B cell (primary cell): ENCODE results near the gene NPPC. TPM values are rescaled to one million over a fixed set of nuclear protein-coding genes. Genes with fewer than 3 reads are reported as not detected.

Experiments used
- ATAC-seq: fragments of 200-7000 bp; cut with Tn5 transposase; one replicate; pipeline ENCODE4 v1.10.0; 2021; ENCODE audit warnings: low read depth, mild to moderate bottlenecking, moderate number of reproducible peaks, moderate library complexity
- CTCF ChIA-PET: fragments of 350-600 bp; sonication (Branson Sonifier 250); formaldehyde crosslinking; loops from one replicate; lab custom pipeline; 2021; ENCODE audit warnings: antibody characterized with exemption, inconsistent platforms; lab: Charles Lee
- POLR2A ChIA-PET: fragments of 350-600 bp; sonication (Branson Sonifier 250); formaldehyde crosslinking; loops from one replicate; lab custom pipeline; 2021; ENCODE audit warnings: antibody characterized with exemption; lab: Charles Lee
- DNase-seq: peaks from one replicate; pipeline ENCODE4 v3.0.0; 2013
- H2AFZ ChIP-seq: 2 replicates; pipeline ENCODE4 v1.6.1; 2012; ENCODE audit warnings: mild to moderate bottlenecking, low read depth, low read length; ENCODE audit not compliant: insufficient read depth, poor library complexity, severe bottlenecking
- H3K27ac ChIP-seq, 2 donors: 1 replicate in 1 of 2; 2 replicates in 1 of 2; pipeline ENCODE4 v1.5.1; 2012 to 2013; ENCODE audit warnings: low read length in 2 of 2, mild to moderate bottlenecking in 2 of 2, moderate library complexity in 1 of 2
- H3K27me3 ChIP-seq, 4 experiments: fragments of 200-600 bp in 1 of 4; sonication (generic) in 1 of 4; replicated peaks in 1 of 4; 1 replicate in 2 of 4; 2 replicates in 2 of 4; pipeline versions ENCODE4 v1.6.1 to v1.7.0; 2013 to 2016; ENCODE audit warnings: low read length in 3 of 4, mild to moderate bottlenecking in 2 of 4, mixed read lengths in 1 of 4, moderate library complexity in 1 of 4; ENCODE audit not compliant: insufficient read depth in 4 of 4, control insufficient read depth in 3 of 4; ENCODE audit errors: control extremely low read depth in 1 of 4
- H3K36me3 ChIP-seq, 2 experiments: replicated peaks in 1 of 2; 1 replicate in 1 of 2; 2 replicates in 1 of 2; pipeline versions ENCODE4 v1.6.1 to v1.7.1; 2013; ENCODE audit warnings: low read length in 1 of 2; ENCODE audit not compliant: insufficient read depth in 2 of 2, control insufficient read depth in 1 of 2; ENCODE audit errors: control extremely low read depth in 1 of 2, extremely low read depth in 1 of 2
- H3K4me1 ChIP-seq, 2 donors: fragments of 200-600 bp in 1 of 2; sonication (generic) in 1 of 2; 1 replicate in 1 of 2; 2 replicates in 1 of 2; pipeline versions ENCODE4 v1.5.1 to v1.6.1; 2013 to 2017; ENCODE audit warnings: low read length in 2 of 2; ENCODE audit not compliant: control insufficient read depth in 2 of 2, insufficient read depth in 2 of 2
- H3K4me2 ChIP-seq: replicated peaks from 2 replicates; pipeline ENCODE3; 2012; ENCODE audit warnings: mild to moderate bottlenecking, low read depth, low read length; ENCODE audit not compliant: poor library complexity, severe bottlenecking
- H3K4me3 ChIP-seq, 5 experiments: fragments of 200-600 bp in 1 of 5; sonication (generic) in 1 of 5; 1 replicate in 3 of 5; 2 replicates in 2 of 5; pipeline versions ENCODE4 v1.5.1 to v1.7.0; 2011 to 2016; ENCODE audit warnings: low read length in 4 of 5, mild to moderate bottlenecking in 4 of 5, low read depth in 2 of 5, control low read depth in 1 of 5, moderate library complexity in 1 of 5; ENCODE audit not compliant: insufficient read depth in 1 of 5; ENCODE audit errors: control extremely low read depth in 1 of 5, extremely low read depth in 1 of 5
- H3K79me2 ChIP-seq: fragments of 200-600 bp; sonication (generic); one replicate; pipeline ENCODE4 v1.6.0; 2016; ENCODE audit warnings: low read length; ENCODE audit not compliant: control insufficient read depth, insufficient read depth
- H3K9ac ChIP-seq: fragments of 200-600 bp; sonication (generic); 2 replicates; pipeline ENCODE4 v1.6.1; 2017; ENCODE audit warnings: mild to moderate bottlenecking, low read length, moderate library complexity
- H3K9me3 ChIP-seq, 3 donors: one replicate each; pipeline versions ENCODE4 v1.6.1 to v1.7.1; 2013; ENCODE audit warnings: low read length in 2 of 3; ENCODE audit not compliant: control insufficient read depth in 2 of 3, insufficient read depth in 1 of 3; ENCODE audit errors: control extremely low read depth in 1 of 3
- H4K20me1 ChIP-seq: 2 replicates; pipeline ENCODE4 v1.6.0; 2012; ENCODE audit warnings: mild to moderate bottlenecking, low read length; ENCODE audit not compliant: insufficient read depth, control insufficient read depth, poor library complexity, severe bottlenecking
- H3K27ac Mint-ChIP-seq: one replicate; pipeline ENCODE4 v1.8.0; 2021; ENCODE audit warnings: mixed read lengths
- H3K27me3 Mint-ChIP-seq: one replicate; pipeline ENCODE4 v1.8.0; 2021; ENCODE audit warnings: mixed read lengths
- H3K4me1 Mint-ChIP-seq: one replicate; pipeline ENCODE4 v1.8.0; 2021; ENCODE audit warnings: mixed read lengths
- H3K4me3 Mint-ChIP-seq: one replicate; pipeline ENCODE4 v1.8.0; 2021; ENCODE audit warnings: mixed read lengths
- H3K9me3 Mint-ChIP-seq: one replicate; pipeline ENCODE4 v1.8.0; 2022; ENCODE audit warnings: mixed read lengths; ENCODE audit not compliant: insufficient read depth
- CTCF ChIP-seq: fragments of 200-600 bp; IDR thresholded peaks from one replicate; pipeline ENCODE4 v1.8.0; 2022; ENCODE audit warnings: antibody characterized with exemption, mild to moderate bottlenecking
- EZH2 ChIP-seq: IDR thresholded peaks from 2 replicates; pipeline ENCODE4 v1.6.1; 2012; ENCODE audit warnings: borderline replicate concordance, low read depth, mild to moderate bottlenecking, moderate library complexity, low read length; ENCODE audit not compliant: insufficient read depth, poor library complexity, severe bottlenecking
- WGBS: methylation state at CpG from one replicate; pipeline ENCODE4 v1.1.5; 2013; ENCODE audit warnings: missing lambda C conversion rate; ENCODE audit not compliant: insufficient coverage; 5-methylcytosine and 5-hydroxymethylcytosine counted together
- intact Hi-C: fragments of 100-400 bp; cut with micrococcal nuclease; formaldehyde crosslinking; loops from one replicate; pipeline ENCODE4 v1.10.0; 2022
- polyA plus RNA-seq: library from polyadenylated mRNA; depleted of rRNA; stranded (reverse); fragments of >200 nt; gene quantifications from 2 replicates; pipeline ENCODE4 v1.2.3, GENCODE V29; 2012
- total RNA-seq, 2 donors: library from RNA; stranded (reverse); fragments of 120-200 nt in 1 of 2; gene quantifications; 1 replicate in 1 of 2; 2 replicates in 1 of 2; pipeline versions ENCODE4 v1.2.3 to v1.2.4, GENCODE V29; 2013 to 2022

NPPC gene
- total and polyA plus RNA-seq, 2 donors (not counting 1 experiment from before 2014, with no cell fraction given) = 0.33 to 0.71 TPM

- no peak overlapping the region for H3K27ac Mint-ChIP-seq
Observed at GRCh38 chr2:231925303-231926179, 655 bp downstream of the NPPC start.

More at GRCh38 chr2:231925303-231926179, 655 bp downstream of the NPPC start:
- Histone ChIP-seq H4K20me1 (no peaks in the 10 kb centered on the region), H3K79me2 (no peaks in the 10 kb centered on the region), H3K27me3 (peaks cover 0 to 57% (median 18%) of the 10 kb centered on the region in 4 experiments), H3K27ac (no peak overlapping the region), H3K4me1 (peaks cover 27% of the 10 kb centered on the region in 2 donors), H3K4me3 (peak overlapping the region in 4 of 5 experiments; percentile 29 to 57 (median 46)), H3K36me3 (no peaks in the 10 kb centered on the region), H3K9ac (peak overlapping the region; percentile 48), H3K9me3 (peaks cover 0 to 7% (median 0%) of the 10 kb centered on the region in 3 donors), H3K4me2 (peak overlapping the region; percentile 85), H2AFZ (peak overlapping the region; percentile 76)
- Mint-ChIP-seq H3K4me3 (peak overlapping the region; percentile 77), H3K27me3 (peaks cover 41% of the 10 kb centered on the region), H3K4me1 (peaks cover 25% of the 10 kb centered on the region), H3K9me3 (no peaks in the 10 kb centered on the region)
- ATAC-seq = peak; percentile 75
- DNase-seq = peak; percentile 80
- WGBS = 2% methylated on average over 96 of the region's 96 CpGs
- ChIA-PET POLR2A (no interaction called here), CTCF (interaction anchor here (0.6 to 4.3 kb wide), 10 partner anchors 9 to 516 kb away, joined by 3 to 31 read pairs (median 4); no protein-coding TSS in a partner anchor)
- intact Hi-C loops = no loop called here
- TF ChIP-seq EZH2 (no peak), CTCF (peak; percentile 86)
